ENCODE data around the gene BCAM. TPM values are rescaled to one million over a fixed set of nuclear protein-coding genes. Genes with fewer than 3 reads are reported as not detected.

BCAM gene
- total RNA-seq, 1 experiment from 2014 or later, result 12.9 TPM

- BruUV-seq (replicated peaks), result no TSS peak
- DNase-seq (no peak), ATAC-seq (no peak)
- H4K20me1 ChIP-seq (ENCODE audit: low read length), result no peaks in the 10 kb centered on the region
- ChIA-PET POLR2A (ENCODE audit: unreplicated experiment) (no interaction called here), CTCF (no interaction called here)
- no peaks in the 10 kb centered on the region for H3K27me3 ChIP-seq (ENCODE audit: low read length)
- no peaks in the 10 kb centered on the region for H3K4me1 ChIP-seq (ENCODE audit: insufficient read depth, low read length)
- intact Hi-C loops (cut with micrococcal nuclease), result no loop called here
- no peaks in the 10 kb centered on the region for H3F3A ChIP-seq (ENCODE audit: low read length, unreplicated experiment)
- TF ChIP-seq EZH2phosphoT487 (IDR thresholded peaks at IDR 0.05; ENCODE audit: borderline replicate concordance, low read length) (no peak), CTCF (conservative IDR thresholded peaks at IDR 0.05; ENCODE audit: low read depth, low read length) (no peak), EZH2 (IDR thresholded peaks at IDR 0.05; ENCODE audit: low read length, unreplicated experiment) (no peak)
- H3K79me2 ChIP-seq (ENCODE audit: low read length), result no peaks in the 10 kb centered on the region
- H3K36me3 ChIP-seq (ENCODE audit: low read depth, low read length), result no peaks in the 10 kb centered on the region
- H3K27ac ChIP-seq (ENCODE audit: low read length), result no peak overlapping the region
- no peaks in the 10 kb centered on the region for H3K9me2 ChIP-seq (replicated peaks; ENCODE audit: low read length)
- no peaks in the 10 kb centered on the region for H3K9me3 ChIP-seq (ENCODE audit: low read length)
- H3K4me2 ChIP-seq (ENCODE audit: low read length), result no peak overlapping the region
- no peak overlapping the region for H3K4me3 ChIP-seq (ENCODE audit: low read length)
- no peak overlapping the region for H3K9ac ChIP-seq (ENCODE audit: low read length)
- H2AFZ ChIP-seq (ENCODE audit: low read length), result no peak overlapping the region
Measured at GRCh38 chr19:44867578-44867977, 58.7 kb downstream of the BCAM start.

- intact Hi-C loops (cut with micrococcal nuclease), result no loop called here
- Histone ChIP-seq H3K79me2 (ENCODE audit: low read length) (no peaks in the 10 kb centered on the region), H3K4me1 (ENCODE audit: insufficient read depth, low read length) (no peaks in the 10 kb centered on the region), H3K4me2 (ENCODE audit: low read length) (no peak overlapping the region), H3K27me3 (ENCODE audit: low read length) (no peaks in the 10 kb centered on the region), H3K4me3 (ENCODE audit: low read length) (no peak overlapping the region), H3K9me2 (replicated peaks; ENCODE audit: low read length) (no peaks in the 10 kb centered on the region), H3K36me3 (ENCODE audit: low read depth, low read length) (peaks cover 5% of the 10 kb centered on the region; the same call in 1 of the 2 replicates), H3F3A (ENCODE audit: low read length, unreplicated experiment) (no peaks in the 10 kb centered on the region), H3K27ac (ENCODE audit: low read length) (no peak overlapping the region), H3K9me3 (ENCODE audit: low read length) (no peaks in the 10 kb centered on the region), H4K20me1 (ENCODE audit: low read length) (no peaks in the 10 kb centered on the region), H2AFZ (ENCODE audit: low read length) (no peak overlapping the region), H3K9ac (ENCODE audit: low read length) (no peak overlapping the region)
- ATAC-seq (peak; percentile 46; the same call in 1 of the 2 replicates), DNase-seq (peak; percentile 27)
- no peak for TF ChIP-seq EZH2 (IDR thresholded peaks at IDR 0.05; ENCODE audit: low read length, unreplicated experiment)
- TF ChIP-seq EZH2phosphoT487 (IDR thresholded peaks at IDR 0.05; ENCODE audit: borderline replicate concordance, low read length), result no peak
- TF ChIP-seq CTCF (conservative IDR thresholded peaks at IDR 0.05; ENCODE audit: low read depth, low read length), result no peak
- POLR2A ChIA-PET (ENCODE audit: unreplicated experiment), result interaction anchor here (0.6 kb wide), 2 partner anchors 173 to 191 kb away, joined by 3 to 4 read pairs; no protein-coding TSS in a partner anchor
- BruUV-seq (replicated peaks), result no TSS peak
- CTCF ChIA-PET, result no interaction called here
Measured at GRCh38 chr19:44869733-44870470, 61.0 kb downstream of the BCAM start.

Other genes with a start within 250 kb of the BCAM start
- gene IGSF23, start 195.5 kb upstream of the BCAM start, total RNA-seq (2014; rRNA removed), result not detected in 2 replicates
- gene PVR, start 165.2 kb upstream of the BCAM start, total RNA-seq (2014; rRNA removed), result 67.8 and 75.3 TPM in 2 replicates
- 2.2 and 4.3 TPM in 2 replicates for gene CEACAM19, start 137.6 kb upstream of the BCAM start, total RNA-seq (2014; rRNA removed)
- not detected in 2 replicates for gene CEACAM16, start 110.0 kb upstream of the BCAM start, total RNA-seq (2014; rRNA removed)
- 22.9 and 25.5 TPM in 2 replicates for gene BCL3, start 60.4 kb upstream of the BCAM start, total RNA-seq (2014; rRNA removed)
- gene CBLC, start 31.2 kb upstream of the BCAM start, total RNA-seq (2014; rRNA removed), result 25.4 and 26.4 TPM in 2 replicates
- gene NECTIN2, start 37.2 kb downstream of the BCAM start, total RNA-seq (2014; rRNA removed), result 61.0 and 71.6 TPM in 2 replicates
- 190 and 201 TPM in 2 replicates for gene TOMM40, start 82.2 kb downstream of the BCAM start, total RNA-seq (2014; rRNA removed)
- gene APOE, start 96.7 kb downstream of the BCAM start, total RNA-seq (2014; rRNA removed), result 2.7 and 3.6 TPM in 2 replicates
- 2.7 and 3.3 TPM in 2 replicates for gene APOC1, start 105.5 kb downstream of the BCAM start, total RNA-seq (2014; rRNA removed)
- not detected in 2 replicates for gene APOC4, start 133.1 kb downstream of the BCAM start, total RNA-seq (2014; rRNA removed)
- gene APOC2, start 136.9 kb downstream of the BCAM start, total RNA-seq (2014; rRNA removed), result not detected in 2 replicates
- 44.9 and 61.3 TPM in 2 replicates for gene CLPTM1, start 146.3 kb downstream of the BCAM start, total RNA-seq (2014; rRNA removed)
- gene RELB, start 192.4 kb downstream of the BCAM start, total RNA-seq (2014; rRNA removed), result 4.8 and 15.2 TPM in 2 replicates
- gene CLASRP, start 229.9 kb downstream of the BCAM start, total RNA-seq (2014; rRNA removed), result 32.3 and 38.9 TPM in 2 replicates